ENCODE measurements around the gene OAF.

Gene OAF

GRCh38 chr11:120235024-120235628, 24.3 kb downstream of the OAF start:
- Histone ChIP-seq H2AFZ (ENCODE audit: low read length) (no peak overlapping the region), H2BK120ac (ENCODE audit: low read depth, low read length) (no peak overlapping the region), H4K91ac (ENCODE audit: low read depth, low read length, poor library complexity) (no peak overlapping the region), H4K8ac (ENCODE audit: low read depth, low read length) (no peak overlapping the region), H3K4me1 (ENCODE audit: control insufficient read depth in 2 of 2, insufficient read depth in 1 of 2, low read depth in 1 of 2, low read length in 2 of 2) (no peaks in the 10 kb centered on the region), H2BK15ac (ENCODE audit: low read length) (no peak overlapping the region), H3K9me3 (replicated peaks in 1 of 2; ENCODE audit: control insufficient read depth in 2 of 2, insufficient read depth in 1 of 2, low read depth in 1 of 2, low read length in 2 of 2) (no peaks in the 10 kb centered on the region), H2AK5ac (ENCODE audit: low read depth, low read length) (no peak overlapping the region), H3K9ac (ENCODE audit: low read depth, low read length, poor library complexity) (no peak overlapping the region), H3K4me2 (ENCODE audit: insufficient read depth, low read length, poor library complexity, severe bottlenecking) (no peak overlapping the region), H3K36me3 (replicated peaks in 1 of 2; ENCODE audit: control insufficient read depth in 2 of 2, insufficient read depth in 2 of 2, low read length in 2 of 2) (no peaks in the 10 kb centered on the region), H2BK5ac (ENCODE audit: low read length) (no peak overlapping the region), H3K18ac (ENCODE audit: low read length) (no peak overlapping the region), H3K27ac (replicated peaks; ENCODE audit: low read length) (no peak overlapping the region), H3K14ac (ENCODE audit: low read length) (no peak overlapping the region), H3K27me3 (ENCODE audit: control insufficient read depth in 3 of 3, insufficient read depth in 3 of 3, low read depth in 1 of 3, low read length in 3 of 3) (peaks cover 0 to 34% (median 19%) of the 10 kb centered on the region in 3 experiments), H3K4me3 (ENCODE audit: low read length in 2 of 2) (no peak overlapping the region), H3K23ac (ENCODE audit: low read depth, low read length, poor library complexity) (no peak overlapping the region), H2BK12ac (ENCODE audit: low read length) (no peak overlapping the region), H3K79me1 (ENCODE audit: low read depth, low read length) (no peaks in the 10 kb centered on the region), H3K4ac (ENCODE audit: low read length) (no peak overlapping the region)
- peak; percentile 57 for DNase-seq (ENCODE audit: low spot score)
- WGBS, 2 donors (ENCODE audit: extremely low coverage in 2 of 2, insufficient read length in 2 of 2, insufficient replicate concordance in 1 of 2) = no CpG with 5 or more reads among the region's 8 CpGs

GRCh38 chr11:120236169-120237107, 25.6 kb downstream of the OAF start:
- Histone ChIP-seq H3K27ac (replicated peaks; ENCODE audit: low read length) (no peak overlapping the region), H2BK12ac (ENCODE audit: low read length) (no peak overlapping the region), H3K79me1 (ENCODE audit: low read depth, low read length) (no peaks in the 10 kb centered on the region), H2BK5ac (ENCODE audit: low read length) (no peak overlapping the region), H3K36me3 (replicated peaks in 1 of 2; ENCODE audit: control insufficient read depth in 2 of 2, insufficient read depth in 2 of 2, low read length in 2 of 2) (no peaks in the 10 kb centered on the region), H3K23ac (ENCODE audit: low read depth, low read length, poor library complexity) (no peak overlapping the region), H3K4me1 (ENCODE audit: control insufficient read depth in 2 of 2, insufficient read depth in 1 of 2, low read depth in 1 of 2, low read length in 2 of 2) (no peaks in the 10 kb centered on the region), H3K9me3 (replicated peaks in 1 of 2; ENCODE audit: control insufficient read depth in 2 of 2, insufficient read depth in 1 of 2, low read depth in 1 of 2, low read length in 2 of 2) (no peaks in the 10 kb centered on the region), H4K8ac (ENCODE audit: low read depth, low read length) (no peak overlapping the region), H2AK5ac (ENCODE audit: low read depth, low read length) (peak overlapping the region; percentile 24), H2BK120ac (ENCODE audit: low read depth, low read length) (no peak overlapping the region), H2AFZ (ENCODE audit: low read length) (no peak overlapping the region), H2BK15ac (ENCODE audit: low read length) (no peak overlapping the region), H3K27me3 (ENCODE audit: control insufficient read depth in 3 of 3, insufficient read depth in 3 of 3, low read depth in 1 of 3, low read length in 3 of 3) (peaks cover 0 to 48% (median 31%) of the 10 kb centered on the region in 3 experiments), H3K4ac (ENCODE audit: low read length) (no peak overlapping the region), H3K14ac (ENCODE audit: low read length) (no peak overlapping the region), H3K18ac (ENCODE audit: low read length) (no peak overlapping the region), H3K4me2 (ENCODE audit: insufficient read depth, low read length, poor library complexity, severe bottlenecking) (no peak overlapping the region), H3K9ac (ENCODE audit: low read depth, low read length, poor library complexity) (no peak overlapping the region), H4K91ac (ENCODE audit: low read depth, low read length, poor library complexity) (no peak overlapping the region), H3K4me3 (ENCODE audit: low read length in 2 of 2) (no peak overlapping the region)
- no peak for DNase-seq (ENCODE audit: low spot score)
- WGBS, 2 donors (ENCODE audit: extremely low coverage in 2 of 2, insufficient read length in 2 of 2, insufficient replicate concordance in 1 of 2) = no CpG with 5 or more reads among the region's 5 CpGs

- no peak overlapping the region for H2BK12ac ChIP-seq (ENCODE audit: low read length)
- no peak overlapping the region for H3K4ac ChIP-seq (ENCODE audit: low read length)
- H2AFZ ChIP-seq (ENCODE audit: low read length) = no peak overlapping the region
- H2BK5ac ChIP-seq (ENCODE audit: low read length) = no peak overlapping the region
- H3K9me3 ChIP-seq (replicated peaks in 1 of 2; ENCODE audit: control insufficient read depth in 2 of 2, insufficient read depth in 1 of 2, low read depth in 1 of 2, low read length in 2 of 2) = no peaks in the 10 kb centered on the region
- no peak overlapping the region for H4K8ac ChIP-seq (ENCODE audit: low read depth, low read length)
- no peak for DNase-seq (ENCODE audit: low spot score)
- no peak overlapping the region for H2BK120ac ChIP-seq (ENCODE audit: low read depth, low read length)
- H2BK15ac ChIP-seq (ENCODE audit: low read length) = no peak overlapping the region
- no peaks in the 10 kb centered on the region for H3K4me1 ChIP-seq (ENCODE audit: control insufficient read depth in 2 of 2, insufficient read depth in 1 of 2, low read depth in 1 of 2, low read length in 2 of 2)
- H3K23ac ChIP-seq (ENCODE audit: low read depth, low read length, poor library complexity) = no peak overlapping the region
- no peak overlapping the region for H3K14ac ChIP-seq (ENCODE audit: low read length)
- H2AK5ac ChIP-seq (ENCODE audit: low read depth, low read length) = peak overlapping the region; percentile 2
- H3K4me3 ChIP-seq (ENCODE audit: low read length in 2 of 2) = no peak overlapping the region
- no peak overlapping the region for H3K9ac ChIP-seq (ENCODE audit: low read depth, low read length, poor library complexity)
- H3K18ac ChIP-seq (ENCODE audit: low read length) = peak overlapping the region; percentile 6
- H3K36me3 ChIP-seq (replicated peaks in 1 of 2; ENCODE audit: control insufficient read depth in 2 of 2, insufficient read depth in 2 of 2, low read length in 2 of 2) = no peaks in the 10 kb centered on the region
- H3K4me2 ChIP-seq (ENCODE audit: insufficient read depth, low read length, poor library complexity, severe bottlenecking) = no peak overlapping the region
- WGBS, 2 donors (ENCODE audit: extremely low coverage in 2 of 2, insufficient read length in 2 of 2, insufficient replicate concordance in 1 of 2) = no CpG with 5 or more reads among the region's 11 CpGs
- H3K79me1 ChIP-seq (ENCODE audit: low read depth, low read length) = no peaks in the 10 kb centered on the region
- H3K27me3 ChIP-seq (ENCODE audit: control insufficient read depth in 3 of 3, insufficient read depth in 3 of 3, low read depth in 1 of 3, low read length in 3 of 3) = peaks cover 0 to 74% (median 31%) of the 10 kb centered on the region in 3 experiments
- no peak overlapping the region for H4K91ac ChIP-seq (ENCODE audit: low read depth, low read length, poor library complexity)
- H3K27ac ChIP-seq (replicated peaks; ENCODE audit: low read length) = no peak overlapping the region
Observed at GRCh38 chr11:120238968-120239620, 28.3 kb downstream of the OAF start.
